Activated CD8-positive, alpha-beta memory T cell treated with anti-CD3 and anti-CD28 coated beads, Interleukin-2, amount 50 U/mL, for 4 hours (primary cell): ENCODE data around the gene CAMTA1.
"Not testable (repeated sequence)": the region's sequence is repeated elsewhere in the genome, so short reads cannot be mapped to it uniquely, and the experiment has no call there.

ENCODE experiments used
- DNase-seq: peaks from one replicate; pipeline ENCODE4 v3.0.0-alpha.2; 2020

CAMTA1 gene, protein sequence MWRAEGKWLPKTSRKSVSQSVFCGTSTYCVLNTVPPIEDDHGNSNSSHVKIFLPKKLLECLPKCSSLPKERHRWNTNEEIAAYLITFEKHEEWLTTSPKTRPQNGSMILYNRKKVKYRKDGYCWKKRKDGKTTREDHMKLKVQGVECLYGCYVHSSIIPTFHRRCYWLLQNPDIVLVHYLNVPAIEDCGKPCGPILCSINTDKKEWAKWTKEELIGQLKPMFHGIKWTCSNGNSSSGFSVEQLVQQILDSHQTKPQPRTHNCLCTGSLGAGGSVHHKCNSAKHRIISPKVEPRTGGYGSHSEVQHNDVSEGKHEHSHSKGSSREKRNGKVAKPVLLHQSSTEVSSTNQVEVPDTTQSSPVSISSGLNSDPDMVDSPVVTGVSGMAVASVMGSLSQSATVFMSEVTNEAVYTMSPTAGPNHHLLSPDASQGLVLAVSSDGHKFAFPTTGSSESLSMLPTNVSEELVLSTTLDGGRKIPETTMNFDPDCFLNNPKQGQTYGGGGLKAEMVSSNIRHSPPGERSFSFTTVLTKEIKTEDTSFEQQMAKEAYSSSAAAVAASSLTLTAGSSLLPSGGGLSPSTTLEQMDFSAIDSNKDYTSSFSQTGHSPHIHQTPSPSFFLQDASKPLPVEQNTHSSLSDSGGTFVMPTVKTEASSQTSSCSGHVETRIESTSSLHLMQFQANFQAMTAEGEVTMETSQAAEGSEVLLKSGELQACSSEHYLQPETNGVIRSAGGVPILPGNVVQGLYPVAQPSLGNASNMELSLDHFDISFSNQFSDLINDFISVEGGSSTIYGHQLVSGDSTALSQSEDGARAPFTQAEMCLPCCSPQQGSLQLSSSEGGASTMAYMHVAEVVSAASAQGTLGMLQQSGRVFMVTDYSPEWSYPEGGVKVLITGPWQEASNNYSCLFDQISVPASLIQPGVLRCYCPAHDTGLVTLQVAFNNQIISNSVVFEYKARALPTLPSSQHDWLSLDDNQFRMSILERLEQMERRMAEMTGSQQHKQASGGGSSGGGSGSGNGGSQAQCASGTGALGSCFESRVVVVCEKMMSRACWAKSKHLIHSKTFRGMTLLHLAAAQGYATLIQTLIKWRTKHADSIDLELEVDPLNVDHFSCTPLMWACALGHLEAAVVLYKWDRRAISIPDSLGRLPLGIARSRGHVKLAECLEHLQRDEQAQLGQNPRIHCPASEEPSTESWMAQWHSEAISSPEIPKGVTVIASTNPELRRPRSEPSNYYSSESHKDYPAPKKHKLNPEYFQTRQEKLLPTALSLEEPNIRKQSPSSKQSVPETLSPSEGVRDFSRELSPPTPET (N-terminal part only)

GRCh38 chr1:6785318-6785727 lies at the start of gene CAMTA1:
TSS of gene CAMTA1 (plus strand) at chr1:6785454. CDS start at chr1:6785531, 77 bp downstream.
- DNase-seq, result no peak

DNA sequence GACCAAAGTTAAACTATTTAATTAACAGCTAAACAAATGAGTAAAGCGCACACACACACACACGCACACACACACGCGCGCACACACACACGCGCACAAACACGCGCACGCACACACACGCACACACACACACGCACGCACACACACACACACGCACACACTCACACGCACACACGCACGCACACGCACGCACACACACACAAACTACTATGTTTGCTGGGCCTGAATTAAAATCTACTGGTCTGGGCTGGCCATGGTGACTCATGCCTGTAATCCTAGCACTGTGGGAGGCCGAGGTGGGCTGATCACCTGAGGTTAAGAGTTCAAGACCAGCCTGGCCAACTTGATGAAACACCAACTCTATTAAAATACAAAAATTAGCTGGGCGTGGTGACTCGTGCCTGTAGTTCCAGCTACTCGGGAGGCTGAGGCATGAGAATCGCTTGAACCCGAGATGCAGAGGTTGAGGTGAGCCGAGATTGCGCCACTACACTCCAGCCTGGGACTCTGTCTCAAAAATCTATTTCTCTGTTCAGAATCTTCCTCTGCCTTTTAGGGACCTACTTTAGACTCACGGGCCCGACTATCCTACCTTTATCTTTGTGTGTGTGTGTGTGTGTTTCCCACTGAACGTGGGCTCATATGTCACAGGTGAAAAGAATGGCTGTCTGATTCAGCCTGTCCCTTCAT lies 46.1 kb upstream of the CAMTA1 start:
- DNase-seq, result no peak

- not testable (repeated sequence) for DNase-seq
Measured at GRCh38 chr1:6742676-6743188, 42.5 kb upstream of the CAMTA1 start.

GRCh38 chr1:6743189-6744101 lies 41.8 kb upstream of the CAMTA1 start:
- DNase-seq, result no peak

DNA sequence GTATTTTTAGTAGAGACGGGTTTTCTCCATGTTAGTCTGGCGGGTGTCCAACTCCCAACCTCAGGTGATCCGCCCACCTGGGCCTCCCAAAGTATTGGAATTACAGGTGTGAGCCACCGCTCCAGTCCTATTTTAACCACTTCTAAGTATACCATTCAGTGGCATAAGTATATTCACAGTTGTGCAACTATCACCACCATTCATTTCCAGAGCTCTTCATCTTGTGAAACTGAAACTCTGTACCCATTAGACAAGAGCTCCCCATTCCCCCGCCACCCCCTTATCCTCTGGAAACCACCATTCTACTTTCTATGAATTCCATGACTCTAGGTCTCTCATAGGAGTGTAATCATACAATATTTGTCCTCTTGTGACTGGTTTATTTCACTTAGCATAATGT lies 40.2 kb upstream of the CAMTA1 start:
- no peak for DNase-seq

DNA sequence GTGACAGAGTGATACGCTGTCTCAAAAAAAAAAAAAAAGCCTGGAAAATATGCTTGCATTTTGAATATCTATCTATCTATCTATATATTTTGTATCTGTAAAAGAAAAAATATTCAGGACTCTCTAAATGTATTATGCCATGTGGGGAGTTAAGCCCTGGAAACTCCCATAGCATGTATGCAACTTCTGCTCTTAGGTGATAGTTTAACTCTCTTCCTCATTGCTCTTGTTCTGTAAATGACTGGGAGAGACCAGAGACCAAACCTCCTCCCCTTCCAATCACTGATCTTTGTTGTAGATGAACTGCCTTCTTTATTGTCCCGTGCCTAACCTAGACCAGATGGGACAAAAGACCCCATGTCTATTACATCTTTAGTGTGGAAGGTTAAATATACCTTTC lies 37.6 kb upstream of the CAMTA1 start:
- DNase-seq, result no peak

DNA sequence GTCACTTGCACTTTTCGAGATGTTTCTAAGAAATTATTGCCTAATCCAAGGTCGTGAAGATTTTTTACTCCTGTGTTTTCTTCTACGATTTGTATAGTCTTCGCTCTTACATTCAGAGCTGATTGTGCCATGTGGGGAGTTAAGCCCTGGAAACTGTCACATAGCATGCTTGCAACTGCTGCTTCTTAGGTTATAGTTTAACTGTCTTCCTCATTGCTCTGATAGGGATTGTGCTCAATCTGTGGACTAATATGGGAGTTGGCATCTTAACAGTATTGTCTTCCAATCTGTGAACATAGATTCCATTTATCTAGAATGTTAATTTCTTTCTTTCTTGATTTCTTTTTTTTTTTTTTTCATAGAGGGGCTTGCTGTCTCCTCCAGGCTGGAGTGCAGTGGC lies 34.8 kb upstream of the CAMTA1 start:
- DNase-seq, result no peak

- DNase-seq, result no peak
Measured at GRCh38 chr1:6753320-6754140, 31.7 kb upstream of the CAMTA1 start.

DNA sequence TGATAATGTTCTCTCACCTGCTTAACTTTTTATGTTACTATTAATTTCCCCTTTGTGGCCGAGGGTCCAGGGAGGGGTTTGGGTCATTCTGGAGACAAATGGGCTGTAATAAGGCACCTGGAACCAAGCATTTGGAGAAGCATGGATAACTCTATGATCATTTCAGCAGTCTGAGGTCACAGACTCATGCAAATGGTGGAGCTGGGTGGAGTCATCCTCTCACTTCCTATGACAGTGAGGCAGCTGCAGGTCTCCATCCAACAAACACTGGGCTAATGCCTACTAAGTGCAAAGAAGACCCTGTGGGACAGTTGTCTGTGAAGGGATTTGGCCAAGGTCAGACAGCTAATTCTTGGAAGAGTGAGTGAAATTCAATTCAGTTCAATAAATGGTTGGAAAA lies 28.8 kb upstream of the CAMTA1 start:
- no peak for DNase-seq

DNA sequence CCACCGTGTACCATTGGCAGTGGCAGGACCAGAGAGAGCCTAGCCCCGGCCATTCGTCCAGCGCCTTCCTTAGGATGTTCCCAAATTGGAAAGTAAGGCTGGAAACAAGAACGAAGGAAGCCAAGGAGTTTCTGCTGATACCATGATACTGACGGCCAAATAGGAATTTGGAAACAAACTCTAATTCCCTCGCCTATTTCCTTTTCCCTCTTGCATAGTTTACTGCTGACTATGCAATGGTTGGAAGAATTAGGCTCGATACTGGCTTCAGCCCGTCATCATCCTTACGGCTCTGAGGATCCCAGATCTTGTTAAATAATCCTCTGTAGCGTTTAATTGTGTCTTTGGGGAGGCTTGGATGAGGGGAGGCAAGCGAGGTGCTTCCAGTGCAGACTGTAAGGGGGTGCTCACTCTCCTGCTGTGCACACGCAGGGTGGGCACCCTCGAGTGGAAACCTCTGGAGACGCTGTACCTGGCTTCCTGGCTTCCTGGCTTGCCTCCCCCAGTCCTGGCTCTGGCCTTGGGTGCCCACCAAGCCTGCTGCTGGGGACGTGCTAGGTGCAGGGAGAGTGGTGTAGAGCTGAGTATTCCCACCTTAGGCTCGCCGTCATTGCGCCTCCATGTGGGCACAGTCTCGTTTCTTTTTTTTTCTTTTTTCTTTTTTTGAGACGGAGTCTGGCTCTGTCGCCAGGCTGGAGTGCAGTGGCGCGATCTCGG lies 27.4 kb upstream of the CAMTA1 start:
- DNase-seq, result no peak

- no peak for DNase-seq
Measured at GRCh38 chr1:6761196-6761737, 24.0 kb upstream of the CAMTA1 start.

DNA sequence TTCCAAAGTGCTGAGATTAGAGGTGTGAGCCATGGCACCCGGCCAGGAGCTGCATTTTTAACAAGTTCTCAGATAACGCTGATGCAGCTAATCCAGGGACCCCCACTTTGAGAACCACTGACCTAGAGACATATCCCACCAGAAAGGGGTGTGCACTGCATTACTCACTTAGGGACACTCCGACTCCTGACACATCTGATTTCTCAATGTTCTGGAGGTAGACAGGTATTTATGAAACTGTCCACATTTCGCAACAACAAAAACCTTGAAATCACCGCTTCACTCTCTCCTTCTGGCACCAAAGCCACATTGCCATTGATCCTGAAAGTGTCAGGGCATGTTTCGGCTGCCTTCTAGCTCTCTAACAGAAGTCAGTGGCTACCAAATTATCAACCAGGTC lies 23.2 kb upstream of the CAMTA1 start:
- DNase-seq, result no peak

- DNase-seq, result no peak
Measured at GRCh38 chr1:6770751-6771440, 14.4 kb upstream of the CAMTA1 start.

DNA sequence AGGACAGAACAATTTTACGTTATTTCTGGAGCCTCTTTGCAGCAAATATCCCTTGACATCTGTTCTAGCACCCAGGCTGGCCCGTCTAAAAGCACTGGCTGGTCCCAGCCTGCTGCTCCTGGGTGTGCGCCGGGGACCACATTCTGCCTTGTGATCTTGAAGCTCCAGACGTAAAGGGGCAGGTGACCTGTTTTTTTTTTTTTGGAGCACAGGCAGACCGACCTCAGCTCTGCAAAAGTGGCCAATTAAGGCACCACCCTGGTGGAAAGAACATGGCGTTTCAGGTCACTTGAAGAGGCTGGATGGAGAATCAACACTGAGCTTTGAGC lies 13.8 kb upstream of the CAMTA1 start:
- no peak for DNase-seq

- DNase-seq, result no peak
Measured at GRCh38 chr1:6774381-6774780, 10.9 kb upstream of the CAMTA1 start.

DNA sequence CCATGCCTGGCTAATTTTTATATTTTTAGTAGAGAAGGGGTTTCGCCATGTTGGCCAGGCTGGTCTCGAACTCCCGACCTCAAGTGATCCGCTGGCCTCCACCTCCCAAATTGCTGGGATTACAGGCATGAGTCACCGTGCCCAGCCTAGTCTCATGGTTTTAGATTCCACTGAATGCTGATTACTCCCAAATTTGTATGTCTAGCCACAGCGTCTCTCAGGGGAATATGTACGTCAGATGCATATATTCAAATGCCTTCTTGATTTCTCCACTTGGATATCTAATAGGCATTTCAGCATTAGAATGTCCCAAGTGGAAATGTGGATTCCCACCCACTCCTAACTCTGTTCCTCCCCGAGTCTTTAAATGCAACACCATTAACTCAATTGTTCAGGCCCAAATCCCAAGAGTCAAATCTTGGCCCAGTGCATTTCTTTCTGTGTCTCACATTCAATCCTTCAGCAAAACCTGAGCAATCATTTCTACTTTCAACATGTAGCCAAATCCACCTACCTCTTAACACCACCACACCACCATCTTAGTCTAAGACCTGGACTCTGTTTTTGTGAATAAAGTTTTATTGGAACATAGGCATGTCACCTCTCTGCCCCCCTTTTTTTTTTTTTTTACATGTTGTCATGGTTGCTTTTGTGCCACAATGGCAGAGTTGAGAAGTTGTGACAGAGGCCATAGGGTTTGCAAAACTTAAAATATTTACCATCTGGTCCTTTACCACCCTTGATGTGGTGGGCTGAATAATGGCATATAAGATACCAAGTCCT lies 9.8 kb upstream of the CAMTA1 start:
- DNase-seq, result no peak

GRCh38 chr1:6776389-6776788 lies 8.9 kb upstream of the CAMTA1 start:
- DNase-seq, result no peak

GRCh38 chr1:6776895-6777294 lies 8.4 kb upstream of the CAMTA1 start:
- no peak for DNase-seq
